AG10803 (cell line): ENCODE data around the gene SYNJ2.

Experiments used
- DNase-seq: peaks from one replicate; pipeline ENCODE4 v3.0.0; 2010; ENCODE audit warnings: low read depth
- H3K4me3 ChIP-seq: 2 replicates; pipeline ENCODE4 v1.5.1; 2011; ENCODE audit warnings: mild to moderate bottlenecking, low read length, control low read depth
- CTCF ChIP-seq: conservative IDR thresholded peaks from 2 replicates; pipeline ENCODE4 v1.5.1; 2011; ENCODE audit warnings: mild to moderate bottlenecking, low read length, control low read depth, inconsistent platforms

Gene SYNJ2

GRCh38 chr6:158038291-158039177 lies 56.9 kb downstream of the SYNJ2 start:
- TF ChIP-seq CTCF, result no peak
- no peak overlapping the region for H3K4me3 ChIP-seq
- no peak for DNase-seq

GRCh38 chr6:158039178-158039557 lies 57.5 kb downstream of the SYNJ2 start:
- H3K4me3 ChIP-seq, result no peak overlapping the region
- no peak for TF ChIP-seq CTCF
- no peak for DNase-seq

GRCh38 chr6:158039571-158040050 lies 57.9 kb downstream of the SYNJ2 start:
- TF ChIP-seq CTCF, result no peak
- no peak for DNase-seq
- no peak overlapping the region for H3K4me3 ChIP-seq

GRCh38 chr6:158040051-158040803 lies 58.6 kb downstream of the SYNJ2 start:
- DNase-seq, result peak; percentile 90
- H3K4me3 ChIP-seq, result no peak overlapping the region
- TF ChIP-seq CTCF, result no peak

GRCh38 chr6:158040804-158041347 lies 59.2 kb downstream of the SYNJ2 start:
- no peak overlapping the region for H3K4me3 ChIP-seq
- DNase-seq, result no peak
- TF ChIP-seq CTCF, result no peak

- no peak overlapping the region for H3K4me3 ChIP-seq
- no peak for TF ChIP-seq CTCF
- peak; percentile 31 for DNase-seq
These were observed 59.7 kb downstream of the SYNJ2 start for GRCh38 chr6:158041370-158041769.

GRCh38 chr6:158041788-158042187 lies 60.1 kb downstream of the SYNJ2 start:
- no peak for TF ChIP-seq CTCF
- no peak overlapping the region for H3K4me3 ChIP-seq

More at GRCh38 chr6:158041788-158042187, 60.1 kb downstream of the SYNJ2 start:
- DNase-seq, result no peak
